Progenitor cell of endocrine pancreas (in vitro differentiated cells): ENCODE results near the gene IL25. TPM values are rescaled to one million over a fixed set of nuclear protein-coding genes. Genes with fewer than 3 reads are reported as not detected.

ENCODE experiments used
- DNase-seq: peaks from one replicate; pipeline ENCODE4 v3.0.0; 2021; ENCODE audit warnings: low spot score; ENCODE audit not compliant: unreplicated experiment
- H3K27ac Mint-ChIP-seq: 2 replicates; pipeline ENCODE4 v1.8.0; 2021; ENCODE audit warnings: mild to moderate bottlenecking, moderate library complexity, mixed read lengths
- H3K27me3 Mint-ChIP-seq: 2 replicates; pipeline ENCODE4 v1.8.0; 2021; ENCODE audit warnings: mixed read lengths
- H3K36me3 Mint-ChIP-seq: 2 replicates; pipeline ENCODE4 v1.8.0; 2022; ENCODE audit warnings: mixed read lengths; ENCODE audit not compliant: insufficient read depth
- H3K4me1 Mint-ChIP-seq: 2 replicates; pipeline ENCODE4 v1.8.0; 2021; ENCODE audit warnings: low read depth, mixed read lengths
- H3K4me3 Mint-ChIP-seq: 2 replicates; pipeline ENCODE4 v1.8.0; 2021; ENCODE audit warnings: low read depth, mild to moderate bottlenecking, moderate library complexity, mixed read lengths
- H3K9me3 Mint-ChIP-seq: 2 replicates; pipeline ENCODE4 v1.8.0; 2021; ENCODE audit warnings: low read depth, mixed read lengths
- CTCF ChIP-seq: fragments of 200-600 bp; sonication (generic); IDR thresholded peaks from one replicate; pipeline ENCODE4 v1.5.0; 2021; ENCODE audit warnings: antibody characterized with exemption, mild to moderate bottlenecking; ENCODE audit not compliant: unreplicated experiment
- total RNA-seq: library from RNA; stranded (reverse); gene quantifications from 2 replicates; pipeline ENCODE4 v1.2.1, GENCODE V29; 2021

IL25 gene
- total RNA-seq, 1 donor from 2014 or later: not detected

- TF ChIP-seq CTCF: no peak
- no peak for DNase-seq
- peaks cover 4% of the 10 kb centered on the region for H3K9me3 Mint-ChIP-seq
- H3K4me3 Mint-ChIP-seq: no peak overlapping the region
- H3K27me3 Mint-ChIP-seq: peaks cover 28% of the 10 kb centered on the region
- peaks cover 5% of the 10 kb centered on the region for H3K4me1 Mint-ChIP-seq
- peaks cover 9% of the 10 kb centered on the region for H3K36me3 Mint-ChIP-seq
- H3K27ac Mint-ChIP-seq: no peak overlapping the region
These were observed 16.7 kb upstream of the IL25 start for GRCh38 chr14:23355871-23356435.

- no peak overlapping the region for H3K4me3 Mint-ChIP-seq
- TF ChIP-seq CTCF: no peak
- no peak for DNase-seq
- peaks cover 5% of the 10 kb centered on the region for H3K4me1 Mint-ChIP-seq
- peaks cover 23% of the 10 kb centered on the region for H3K27me3 Mint-ChIP-seq
- H3K36me3 Mint-ChIP-seq: peaks cover 6% of the 10 kb centered on the region
- H3K27ac Mint-ChIP-seq: no peak overlapping the region
- no peaks in the 10 kb centered on the region for H3K9me3 Mint-ChIP-seq
These were observed 15.9 kb upstream of the IL25 start for GRCh38 chr14:23356662-23357061.

GRCh38 chr14:23357261-23357660 lies 15.3 kb upstream of the IL25 start:
- H3K9me3 Mint-ChIP-seq: no peaks in the 10 kb centered on the region

GRCh38 chr14:23358042-23358441 lies 14.6 kb upstream of the IL25 start:
- Mint-ChIP-seq H3K9me3 (no peaks in the 10 kb centered on the region), H3K27ac (no peak overlapping the region)
- no peak for TF ChIP-seq CTCF

More at GRCh38 chr14:23357261-23357660, 15.3 kb upstream of the IL25 start:
- no peak for DNase-seq
- H3K27ac Mint-ChIP-seq: no peak overlapping the region
- H3K27me3 Mint-ChIP-seq: peaks cover 23% of the 10 kb centered on the region
- H3K4me3 Mint-ChIP-seq: no peak overlapping the region
- peaks cover 8% of the 10 kb centered on the region for H3K4me1 Mint-ChIP-seq
- no peak for TF ChIP-seq CTCF
- H3K36me3 Mint-ChIP-seq: peaks cover 6% of the 10 kb centered on the region

GRCh38 chr14:23358553-23359166 lies 13.9 kb upstream of the IL25 start:
- H3K9me3 Mint-ChIP-seq: no peaks in the 10 kb centered on the region
- H3K27me3 Mint-ChIP-seq: peaks cover 15% of the 10 kb centered on the region
- H3K36me3 Mint-ChIP-seq: peaks cover 6% of the 10 kb centered on the region
- no peak overlapping the region for H3K27ac Mint-ChIP-seq
- DNase-seq: no peak
- TF ChIP-seq CTCF: no peak
- no peak overlapping the region for H3K4me3 Mint-ChIP-seq
- H3K4me1 Mint-ChIP-seq: peaks cover 10% of the 10 kb centered on the region

More at GRCh38 chr14:23358042-23358441, 14.6 kb upstream of the IL25 start:
- peaks cover 10% of the 10 kb centered on the region for H3K4me1 Mint-ChIP-seq
- peaks cover 6% of the 10 kb centered on the region for H3K36me3 Mint-ChIP-seq
- no peak overlapping the region for H3K4me3 Mint-ChIP-seq
- no peak for DNase-seq
- H3K27me3 Mint-ChIP-seq: peaks cover 21% of the 10 kb centered on the region
